HG03139 (cell line): Measurements from ENCODE around the gene PRDX2.
A peak's percentile ranks its signal among the peaks of the same experiment; 100 is the strongest.
"Not testable (repeated sequence)": the region's sequence is repeated elsewhere in the genome, so short reads cannot be mapped to it uniquely, and the experiment has no call there.

ENCODE experiments used
- ATAC-seq: cut with Tn5 transposase; IDR thresholded peaks from one replicate; pipeline ENCODE4 v1.9.1; 2021; ENCODE audit not compliant: unreplicated experiment

Gene PRDX2

GRCh38 chr19:12825254-12826131, 23.9 kb upstream of the PRDX2 start:
- no peak for ATAC-seq

DNA sequence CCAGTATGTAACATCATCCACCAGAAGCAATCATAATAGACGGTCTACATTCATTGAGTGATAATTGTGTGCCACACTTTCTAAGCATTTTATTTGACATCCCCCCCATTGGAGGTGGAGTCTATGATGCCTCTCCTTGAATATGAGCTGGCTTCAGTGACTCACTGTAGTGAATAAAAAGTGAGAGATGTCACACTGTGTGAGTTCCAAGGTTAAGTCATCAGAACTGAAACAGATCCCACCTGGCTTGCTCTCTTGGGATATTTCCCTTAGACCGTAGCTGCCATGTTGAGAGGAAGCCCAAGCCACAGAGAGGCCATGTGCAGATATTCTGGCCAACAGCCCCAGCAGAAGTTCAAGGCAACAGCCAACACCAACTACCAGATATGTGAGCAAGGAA, 20.2 kb upstream of the PRDX2 start:
- no peak for ATAC-seq

- not testable (repeated sequence) for ATAC-seq
Measured at GRCh38 chr19:12817810-12818209, 16.2 kb upstream of the PRDX2 start.

GRCh38 chr19:12817188-12817587, 15.6 kb upstream of the PRDX2 start:
- ATAC-seq: not testable (repeated sequence)

- ATAC-seq: no peak
Measured at GRCh38 chr19:12815088-12815487, 13.5 kb upstream of the PRDX2 start.

DNA sequence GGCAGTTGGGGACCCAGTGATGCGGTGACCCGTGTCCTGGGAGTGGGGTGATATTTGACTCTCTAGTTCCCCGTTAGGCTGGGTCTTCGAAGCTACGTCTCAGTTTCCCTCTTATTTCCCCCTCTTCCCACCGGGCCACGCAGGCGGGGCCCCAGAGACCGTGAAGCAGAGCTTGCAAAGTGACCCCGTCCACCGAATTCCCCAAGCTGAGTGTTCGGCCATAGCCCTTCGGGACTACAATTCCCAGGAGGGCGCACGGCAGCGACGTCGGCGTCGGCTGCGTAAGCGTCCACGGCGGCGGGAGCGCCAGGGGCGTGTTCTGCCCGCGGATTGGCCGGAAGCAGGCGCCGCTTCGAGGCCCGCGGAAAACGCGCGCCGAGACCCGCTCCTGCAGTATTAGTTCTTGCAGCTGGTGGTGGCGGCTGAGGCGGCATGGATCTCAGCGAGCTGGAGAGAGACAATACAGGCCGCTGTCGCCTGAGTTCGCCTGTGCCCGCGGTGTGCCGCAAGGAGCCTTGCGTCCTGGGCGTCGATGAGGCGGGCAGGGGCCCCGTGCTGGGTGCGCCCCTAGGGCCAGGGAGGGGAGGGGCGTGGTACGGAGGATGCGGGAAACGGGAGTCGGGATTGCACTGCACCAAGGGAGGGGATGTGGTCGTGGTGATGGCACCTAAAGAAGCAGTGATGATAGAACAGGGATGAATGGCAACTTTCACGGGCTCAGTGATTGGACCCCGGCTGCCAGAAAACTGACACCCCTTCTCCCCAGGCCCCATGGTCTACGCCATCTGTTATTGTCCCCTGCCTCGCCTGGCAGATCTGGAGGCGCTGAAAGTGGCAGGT, 4.9 kb upstream of the PRDX2 start, which contains the start of gene RNASEH2A:
TSS of gene RNASEH2A (plus strand) at position 343 of the 840 bp plus-strand sequence. CDS start at position 433, 90 bp downstream.
- peak; percentile 74 for ATAC-seq

- no peak for ATAC-seq
Measured at GRCh38 chr19:12804051-12804450, 2.5 kb upstream of the PRDX2 start.

DNA sequence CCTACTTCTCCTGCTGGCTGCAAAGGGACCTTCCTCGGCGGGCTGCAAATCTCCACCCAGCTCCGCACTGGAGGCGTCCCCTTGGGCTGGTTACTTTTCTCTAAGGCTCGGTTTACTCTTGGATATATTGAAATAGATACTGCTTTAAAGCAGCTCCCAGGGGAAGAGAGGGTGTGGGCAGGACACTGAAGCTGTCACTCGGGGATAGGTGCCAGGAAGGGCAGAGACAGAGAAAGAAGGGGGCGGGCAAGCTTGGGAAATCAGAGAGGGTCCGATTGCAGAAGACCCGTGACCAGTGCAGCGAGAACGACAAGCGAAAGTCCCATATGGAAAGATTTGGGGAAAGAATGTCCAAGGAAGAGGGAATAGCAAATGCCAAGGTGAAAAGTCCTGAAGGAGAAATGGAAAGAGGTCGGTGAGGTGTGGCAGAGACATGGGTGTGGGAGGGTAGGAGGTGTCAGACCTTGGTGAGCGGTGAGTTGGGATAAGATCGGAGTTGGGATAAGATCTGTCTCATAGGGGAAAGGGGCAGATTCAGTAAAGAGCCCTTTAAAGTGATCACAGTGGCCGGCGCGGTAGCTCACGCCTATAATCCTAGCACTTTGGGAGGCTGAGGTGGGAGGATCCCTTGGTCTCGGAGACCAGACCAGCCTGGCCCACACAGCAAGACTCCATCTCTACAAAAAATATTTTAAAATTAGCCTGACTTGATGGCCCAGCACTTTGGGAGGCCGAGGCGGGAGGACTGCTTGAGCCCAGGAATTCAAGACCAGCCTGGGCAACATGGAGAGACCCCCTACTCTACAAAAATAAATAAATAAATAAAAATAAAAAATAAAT, 887 bp upstream of the PRDX2 start:
- ATAC-seq: no peak

DNA sequence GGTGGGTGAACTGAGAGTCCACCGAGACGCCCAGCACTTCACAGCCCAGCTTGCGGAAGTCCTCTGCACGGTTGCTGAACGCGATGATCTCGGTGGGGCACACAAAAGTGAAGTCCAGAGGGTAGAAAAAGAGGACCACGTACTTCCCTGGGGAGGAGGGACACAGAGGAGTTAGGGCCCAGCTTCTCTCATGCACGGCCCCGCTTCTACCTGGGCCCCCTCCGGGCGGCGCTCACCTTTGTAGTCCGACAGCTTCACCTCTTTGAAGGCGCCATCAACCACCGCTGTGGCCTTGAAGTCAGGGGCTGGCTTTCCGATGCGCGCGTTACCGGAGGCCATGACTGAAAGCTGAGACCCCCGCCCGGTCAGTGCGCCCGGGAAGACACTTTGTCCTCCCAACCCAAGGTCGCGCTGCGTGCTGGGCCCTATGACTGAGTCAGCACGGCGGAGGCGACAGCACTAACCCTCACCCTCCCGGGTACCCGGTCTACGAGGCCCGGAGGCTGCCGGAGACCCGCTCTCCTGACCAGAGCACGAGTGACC, 606 bp downstream of the PRDX2 start:
- no peak for ATAC-seq

DNA sequence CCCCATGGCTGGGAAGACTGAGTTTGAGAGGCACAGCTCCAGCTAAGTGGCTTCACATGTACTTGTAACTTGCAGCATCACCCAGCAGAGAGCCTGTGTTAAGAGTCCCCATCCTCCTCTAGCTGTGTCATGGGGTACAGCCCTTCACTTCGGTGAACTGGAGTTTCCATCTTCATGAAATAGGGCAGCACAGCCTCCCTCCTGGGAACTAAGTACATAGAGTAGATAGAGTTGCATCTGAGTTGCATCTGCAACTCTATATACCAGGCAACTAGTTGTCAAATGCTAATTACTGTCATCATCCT, 1.2 kb downstream of the PRDX2 start:
- no peak for ATAC-seq

- ATAC-seq: no peak
Measured at GRCh38 chr19:12799742-12800465, 1.7 kb downstream of the PRDX2 start.

- ATAC-seq: not testable (repeated sequence)
Measured at GRCh38 chr19:12797607-12798006, 4.0 kb downstream of the PRDX2 start.

DNA sequence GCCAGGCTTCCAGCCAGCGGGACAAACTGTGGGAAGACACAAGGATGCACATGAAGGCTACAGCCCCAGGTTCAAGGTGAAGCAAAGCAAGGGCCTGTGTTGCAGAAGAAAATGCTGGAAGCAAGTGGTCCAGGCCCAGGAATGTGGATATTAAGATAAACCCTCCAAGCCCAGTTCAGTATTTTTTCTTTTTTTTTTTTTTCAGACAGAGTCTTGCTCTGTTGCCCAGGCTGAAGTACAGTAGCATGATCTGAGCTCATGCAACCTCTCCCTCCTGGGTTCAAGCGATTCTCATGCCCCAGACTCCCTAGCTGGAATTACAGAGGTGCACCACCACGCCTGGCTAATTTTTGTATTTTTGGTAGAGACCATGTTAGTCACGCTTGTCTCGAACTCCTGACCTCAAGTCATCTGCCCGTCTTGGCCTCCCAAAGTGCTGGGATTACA, 4.4 kb downstream of the PRDX2 start:
- no peak for ATAC-seq

GRCh38 chr19:12796146-12797071, 5.2 kb downstream of the PRDX2 start:
- ATAC-seq: no peak

DNA sequence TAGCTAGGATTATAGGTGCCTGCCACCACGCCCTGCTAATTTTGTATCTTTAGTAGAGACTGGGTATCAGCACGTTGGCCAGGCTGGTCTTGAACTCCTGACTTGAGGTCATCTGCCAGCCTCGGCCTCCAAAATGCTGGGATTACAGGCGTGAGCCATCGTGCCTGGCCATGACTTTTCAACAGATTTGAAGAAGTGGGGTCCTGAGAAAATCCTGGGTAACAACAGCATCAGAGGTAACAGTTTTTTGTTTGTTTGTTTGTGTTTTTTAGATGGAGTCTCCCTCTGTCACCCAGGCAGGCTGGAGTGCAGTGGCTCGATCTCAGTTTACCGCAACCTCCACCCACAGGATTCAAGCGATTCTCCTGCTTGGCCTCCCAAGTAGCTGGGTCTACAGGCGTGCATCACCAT, 6.6 kb downstream of the PRDX2 start:
- no peak for ATAC-seq

GRCh38 chr19:12794196-12794941, 7.2 kb downstream of the PRDX2 start:
- ATAC-seq: no peak

- ATAC-seq: no peak
Measured at GRCh38 chr19:12793290-12794195, 8.1 kb downstream of the PRDX2 start.
